Adipocyte (in vitro differentiated cells): ENCODE measurements around the gene FMN1.
A peak's percentile ranks its signal among the peaks of the same experiment; 100 is the strongest.

Experiments
- DNase-seq: peaks from one replicate; pipeline ENCODE4 v3.0.0-alpha.2; 2015; ENCODE audit warnings: low read depth
- H3K27me3 ChIP-seq: replicated peaks from 2 replicates; pipeline ENCODE4 v1.7.0; 2013; ENCODE audit warnings: mild to moderate bottlenecking, low read length, moderate library complexity; ENCODE audit not compliant: control insufficient read depth, insufficient read depth
- H3K36me3 ChIP-seq: 2 replicates; pipeline ENCODE4 v1.7.0; 2013; ENCODE audit warnings: low read length, mild to moderate bottlenecking, moderate library complexity; ENCODE audit not compliant: control insufficient read depth, insufficient read depth, severe bottlenecking
- H3K4me1 ChIP-seq: 2 replicates; pipeline ENCODE4 v1.7.0; 2013; ENCODE audit warnings: mild to moderate bottlenecking, low read length, moderate library complexity; ENCODE audit not compliant: control insufficient read depth, insufficient read depth
- H3K4me3 ChIP-seq: 2 replicates; pipeline ENCODE4 v1.7.0; 2013; ENCODE audit warnings: mild to moderate bottlenecking, low read length, moderate library complexity
- H3K9ac ChIP-seq: 2 replicates; pipeline ENCODE4 v1.7.0; 2013; ENCODE audit warnings: mild to moderate bottlenecking, low read length, moderate library complexity
- H3K9me3 ChIP-seq: 2 replicates; pipeline ENCODE4 v1.7.0; 2013; ENCODE audit warnings: mild to moderate bottlenecking, low read length, moderate library complexity; ENCODE audit not compliant: control insufficient read depth

FMN1 gene

GRCh38 chr15:33194704-33195670, at the start of gene FMN1:
FMN1 (minus strand) TSS chr15:33194714; CDS start chr15:33154914, 39,800 bp downstream.
- peaks cover 39% of the 10 kb centered on the region for H3K27me3 ChIP-seq
- DNase-seq: peak; percentile 97
- peak within 1 kb of the TSS; percentile 69 for H3K9ac ChIP-seq
- H3K36me3 ChIP-seq: no peaks in the 10 kb centered on the region
- H3K4me3 ChIP-seq: peak within 1 kb of the TSS; percentile 92
- no peaks in the 10 kb centered on the region for H3K9me3 ChIP-seq
- peaks cover 7% of the 10 kb centered on the region for H3K4me1 ChIP-seq

GRCh38 chr15:33243869-33244268, 49.4 kb upstream of the FMN1 start:
- Histone ChIP-seq H3K9me3 (no peaks in the 10 kb centered on the region), H3K4me1 (peaks cover 7% of the 10 kb centered on the region), H3K36me3 (no peaks in the 10 kb centered on the region), H3K27me3 (peaks cover 17% of the 10 kb centered on the region), H3K9ac (no peak overlapping the region), H3K4me3 (no peak overlapping the region)
- DNase-seq: peak; percentile 16

GRCh38 chr15:33243393-33243792, 48.9 kb upstream of the FMN1 start:
- DNase-seq: no peak

GRCh38 chr15:33242669-33243191, 48.2 kb upstream of the FMN1 start:
- Histone ChIP-seq H3K9me3 (no peaks in the 10 kb centered on the region), H3K4me1 (peaks cover 7% of the 10 kb centered on the region), H3K27me3 (peaks cover 7% of the 10 kb centered on the region), H3K4me3 (no peak overlapping the region), H3K9ac (no peak overlapping the region), H3K36me3 (no peaks in the 10 kb centered on the region)
- DNase-seq: peak; percentile 33

More at GRCh38 chr15:33243393-33243792, 48.9 kb upstream of the FMN1 start:
- Histone ChIP-seq H3K36me3 (no peaks in the 10 kb centered on the region), H3K27me3 (peaks cover 13% of the 10 kb centered on the region), H3K4me1 (peaks cover 7% of the 10 kb centered on the region), H3K9me3 (no peaks in the 10 kb centered on the region), H3K9ac (no peak overlapping the region), H3K4me3 (no peak overlapping the region)

GRCh38 chr15:33242165-33242564, 47.7 kb upstream of the FMN1 start:
- peak; percentile 20 for DNase-seq
- H3K36me3 ChIP-seq: no peaks in the 10 kb centered on the region
- no peak overlapping the region for H3K4me3 ChIP-seq

GRCh38 chr15:33236841-33237509, 42.5 kb upstream of the FMN1 start:
- Histone ChIP-seq H3K4me3 (no peak overlapping the region), H3K4me1 (no peaks in the 10 kb centered on the region), H3K9ac (no peak overlapping the region), H3K36me3 (no peaks in the 10 kb centered on the region), H3K9me3 (no peaks in the 10 kb centered on the region), H3K27me3 (peaks cover 17% of the 10 kb centered on the region)
- DNase-seq: no peak

More at GRCh38 chr15:33242165-33242564, 47.7 kb upstream of the FMN1 start:
- peaks cover 9% of the 10 kb centered on the region for H3K27me3 ChIP-seq
- H3K9ac ChIP-seq: no peak overlapping the region
- no peaks in the 10 kb centered on the region for H3K9me3 ChIP-seq
- H3K4me1 ChIP-seq: peaks cover 7% of the 10 kb centered on the region

GRCh38 chr15:33234020-33234461, 39.5 kb upstream of the FMN1 start:
- Histone ChIP-seq H3K9ac (no peak overlapping the region), H3K36me3 (no peaks in the 10 kb centered on the region), H3K9me3 (no peaks in the 10 kb centered on the region), H3K4me1 (no peaks in the 10 kb centered on the region), H3K27me3 (peaks cover 17% of the 10 kb centered on the region), H3K4me3 (no peak overlapping the region)
- DNase-seq: peak; percentile 78

- Histone ChIP-seq H3K4me1 (no peaks in the 10 kb centered on the region), H3K27me3 (peaks cover 11% of the 10 kb centered on the region), H3K4me3 (no peak overlapping the region), H3K36me3 (no peaks in the 10 kb centered on the region), H3K9me3 (no peaks in the 10 kb centered on the region), H3K9ac (no peak overlapping the region)
- DNase-seq: peak; percentile 12
These were observed 32.2 kb upstream of the FMN1 start for GRCh38 chr15:33226559-33227181.

GRCh38 chr15:33218071-33218491, 23.6 kb upstream of the FMN1 start:
- H3K9ac ChIP-seq: no peak overlapping the region
- H3K27me3 ChIP-seq: peaks cover 27% of the 10 kb centered on the region
- no peaks in the 10 kb centered on the region for H3K9me3 ChIP-seq
- H3K36me3 ChIP-seq: no peaks in the 10 kb centered on the region
- H3K4me1 ChIP-seq: no peaks in the 10 kb centered on the region
- no peak for DNase-seq
- H3K4me3 ChIP-seq: no peak overlapping the region

GRCh38 chr15:33215941-33216872, 21.7 kb upstream of the FMN1 start:
- Histone ChIP-seq H3K36me3 (no peaks in the 10 kb centered on the region), H3K27me3 (peaks cover 16% of the 10 kb centered on the region), H3K9me3 (no peaks in the 10 kb centered on the region), H3K4me1 (no peaks in the 10 kb centered on the region), H3K4me3 (no peak overlapping the region), H3K9ac (no peak overlapping the region)
- peak; percentile 18 for DNase-seq
